ENCODE results near the gene MILR1.

- TF ChIP-seq CTCF (IDR thresholded peaks at IDR 0.05) (no peak), POLR2A (IDR thresholded peaks at IDR 0.05) (no peak)
These were observed 66.5 kb downstream of the MILR1 start for GRCh38 chr17:64515419-64515818.

All from thyroid gland (tissue), 4 donors.